HG03025 (cell line): Measurements from ENCODE around the gene RAMP2.
"Not testable (repeated sequence)": the region's sequence is repeated elsewhere in the genome, so short reads cannot be mapped to it uniquely, and the experiment has no call there.

Experiments used
- ATAC-seq: cut with Tn5 transposase; IDR thresholded peaks from one replicate; pipeline ENCODE4 v1.9.1; 2021; ENCODE audit warnings: mild to moderate bottlenecking, moderate library complexity; ENCODE audit not compliant: unreplicated experiment, low FRiP score

The RAMP2 gene

DNA sequence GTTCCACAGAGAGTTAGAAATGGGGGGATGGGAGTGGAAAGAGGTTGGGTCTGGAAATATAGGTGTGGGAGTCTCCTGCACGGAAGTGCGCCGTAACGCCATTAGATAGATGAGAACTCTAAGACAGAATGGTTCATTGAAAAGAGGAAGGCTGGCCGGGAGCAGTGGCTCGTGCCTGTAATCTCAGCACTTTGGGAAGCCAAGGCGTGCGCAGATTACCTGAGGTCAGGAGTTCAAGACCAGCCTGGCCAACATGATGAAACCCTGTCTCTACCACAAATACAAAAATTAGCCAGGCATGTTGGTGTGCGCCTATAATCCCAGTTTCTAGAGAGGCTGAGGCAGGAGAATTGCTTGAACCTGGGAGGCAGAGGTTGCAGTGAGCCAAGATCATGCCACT, 7.0 kb downstream of the RAMP2 start:
- not testable (repeated sequence) for ATAC-seq

GRCh38 chr17:42769964-42770363, 8.9 kb downstream of the RAMP2 start:
- not testable (repeated sequence) for ATAC-seq

DNA sequence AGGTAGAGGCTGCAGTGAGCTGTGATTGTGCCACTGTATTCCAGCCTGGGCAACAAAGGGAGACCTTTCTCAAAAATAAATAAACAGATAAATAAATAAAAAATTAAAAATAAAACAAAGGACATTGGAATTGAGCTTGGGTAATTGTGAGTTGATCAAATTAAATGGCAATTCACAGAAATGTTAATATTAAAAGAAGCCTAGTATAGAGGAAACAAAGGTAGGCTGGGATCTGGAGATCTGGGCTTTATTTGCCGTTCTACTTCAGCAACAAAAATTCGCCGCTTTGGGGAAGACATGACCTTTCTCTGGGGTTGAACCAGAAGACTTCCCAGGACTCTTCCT, 11.9 kb downstream of the RAMP2 start:
- ATAC-seq: no peak

GRCh38 chr17:42773290-42774035, 12.4 kb downstream of the RAMP2 start, which contains the start of gene VPS25:
VPS25 (plus strand) TSS chr17:42773449; CDS start chr17:42773476, 27 bp downstream.
- ATAC-seq: peak; percentile 53

DNA sequence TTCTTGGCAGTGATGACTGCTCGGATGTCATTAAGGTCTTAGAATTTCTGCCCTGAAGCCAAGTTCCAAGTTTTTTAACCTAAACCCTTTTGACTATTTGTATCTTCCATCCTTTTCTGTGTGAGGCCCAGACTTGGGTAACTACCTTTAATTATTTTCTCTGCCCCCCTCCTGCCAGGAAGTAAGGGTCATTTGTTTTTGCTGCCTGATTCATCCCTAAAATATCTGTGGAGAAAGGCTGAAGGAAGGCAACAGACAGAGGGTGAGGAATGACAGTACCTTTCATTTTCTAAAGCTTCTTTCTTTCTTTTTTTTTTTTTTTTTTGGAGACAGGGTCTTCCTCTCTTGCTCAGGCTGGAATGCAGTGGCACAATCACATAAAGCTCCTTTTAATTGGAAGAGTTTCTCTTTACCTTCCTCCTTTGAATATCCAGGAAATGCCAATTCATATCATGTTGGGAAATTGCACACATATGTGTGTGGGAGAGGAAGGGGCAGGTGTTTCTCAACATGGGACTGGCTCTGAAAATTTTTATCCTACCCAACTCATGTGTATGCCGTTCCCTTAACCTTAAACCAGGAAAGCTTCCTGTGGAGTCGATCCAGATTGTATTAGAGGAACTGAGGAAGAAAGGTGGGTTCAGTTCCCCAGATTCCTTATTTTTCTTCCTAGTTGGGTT, 13.2 kb downstream of the RAMP2 start:
- no peak for ATAC-seq

- ATAC-seq: no peak
These were observed 14.6 kb downstream of the RAMP2 start for GRCh38 chr17:42775534-42776098.

- no peak for ATAC-seq
These were observed 17.5 kb downstream of the RAMP2 start for GRCh38 chr17:42778570-42778969.

DNA sequence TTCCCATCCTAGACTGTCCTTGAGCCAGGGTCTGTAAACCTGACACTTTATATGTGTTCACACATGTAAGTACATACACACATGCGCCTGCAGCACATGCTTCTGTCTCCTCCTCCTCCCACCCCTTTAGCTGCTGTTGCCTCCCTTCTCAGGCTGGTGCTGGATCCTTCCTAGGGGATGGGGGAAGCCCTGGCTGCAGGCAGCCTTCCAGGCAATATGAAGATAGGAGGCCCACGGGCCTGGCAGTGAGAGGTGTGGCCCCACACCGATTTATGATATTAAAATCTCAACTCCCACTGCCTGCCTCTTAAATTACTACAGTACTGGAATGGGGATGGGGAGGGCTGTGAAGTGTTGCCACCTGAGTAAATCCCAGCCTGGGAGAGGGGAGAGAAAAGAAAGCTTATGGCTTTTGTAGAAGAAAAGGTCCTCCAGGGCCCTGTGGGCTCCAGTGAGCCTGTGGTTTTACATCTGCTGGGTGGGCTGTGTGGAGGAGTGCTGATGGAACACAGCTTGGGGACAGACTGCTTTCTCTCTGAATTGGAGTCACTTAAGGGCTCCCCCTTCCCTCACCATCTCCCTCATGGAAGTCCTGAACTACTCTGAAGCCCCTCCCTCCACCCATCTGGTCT, 18.4 kb downstream of the RAMP2 start:
- ATAC-seq: no peak

GRCh38 chr17:42779936-42780850, 19.2 kb downstream of the RAMP2 start, which contains the start of gene WNK4:
WNK4 (plus strand) TSS chr17:42780610; CDS start chr17:42780699, 89 bp downstream.
- no peak for ATAC-seq

DNA sequence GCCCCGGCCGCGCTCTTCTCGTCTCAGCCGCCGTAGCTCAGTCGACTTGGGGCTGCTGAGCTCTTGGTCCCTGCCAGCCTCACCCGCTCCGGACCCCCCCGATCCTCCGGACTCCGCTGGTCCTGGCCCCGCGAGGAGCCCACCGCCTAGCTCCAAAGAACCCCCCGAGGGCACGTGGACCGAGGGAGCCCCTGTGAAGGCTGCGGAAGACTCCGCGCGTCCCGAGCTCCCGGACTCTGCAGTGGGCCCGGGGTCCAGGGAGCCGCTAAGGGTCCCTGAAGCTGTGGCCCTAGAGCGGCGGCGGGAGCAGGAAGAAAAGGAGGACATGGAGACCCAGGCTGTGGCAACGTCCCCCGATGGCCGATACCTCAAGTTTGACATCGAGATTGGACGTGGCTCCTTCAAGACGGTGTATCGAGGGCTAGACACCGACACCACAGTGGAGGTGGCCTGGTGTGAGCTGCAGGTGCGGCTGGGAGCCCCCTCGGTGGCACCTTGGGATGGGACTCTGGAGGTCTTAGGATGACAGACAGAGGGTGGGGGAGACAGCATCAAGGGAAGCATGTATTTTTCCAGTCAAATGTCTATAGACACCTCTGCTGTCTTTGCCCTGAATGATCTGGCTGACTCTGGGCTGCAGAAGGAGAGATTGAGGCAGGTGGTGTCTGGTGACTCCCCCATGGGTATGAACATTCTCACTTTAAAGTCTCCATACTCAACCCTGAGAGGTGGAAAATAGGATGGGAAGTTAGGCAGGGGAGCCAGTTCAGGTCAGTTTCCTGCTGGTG, 20.0 kb downstream of the RAMP2 start:
- ATAC-seq: no peak

DNA sequence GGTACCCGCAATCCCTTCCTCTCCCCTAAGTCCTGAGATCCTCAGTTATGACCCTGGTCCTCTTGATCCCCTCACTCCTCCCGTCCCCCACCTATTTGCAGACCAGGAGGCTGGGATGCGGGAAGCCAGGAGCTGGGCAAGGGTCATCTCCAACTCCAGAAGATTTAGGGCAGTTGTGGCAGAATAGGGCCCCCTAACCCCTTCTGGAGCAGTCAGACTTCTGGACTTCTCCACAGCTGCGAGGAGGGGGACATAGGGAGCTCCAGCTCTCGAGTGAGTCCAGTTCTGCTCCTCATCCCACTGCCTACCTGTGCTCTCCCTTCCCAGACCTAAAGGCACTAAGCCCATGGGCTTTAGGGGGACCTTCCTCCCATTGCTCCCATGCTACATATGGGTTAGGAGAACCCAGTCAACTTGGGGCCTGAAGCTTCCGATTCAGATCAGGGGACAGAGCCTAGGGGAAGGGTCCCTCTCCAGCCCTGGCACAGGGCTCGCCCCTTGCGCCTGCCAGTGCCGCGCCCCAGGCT, 20.7 kb downstream of the RAMP2 start:
- no peak for ATAC-seq

DNA sequence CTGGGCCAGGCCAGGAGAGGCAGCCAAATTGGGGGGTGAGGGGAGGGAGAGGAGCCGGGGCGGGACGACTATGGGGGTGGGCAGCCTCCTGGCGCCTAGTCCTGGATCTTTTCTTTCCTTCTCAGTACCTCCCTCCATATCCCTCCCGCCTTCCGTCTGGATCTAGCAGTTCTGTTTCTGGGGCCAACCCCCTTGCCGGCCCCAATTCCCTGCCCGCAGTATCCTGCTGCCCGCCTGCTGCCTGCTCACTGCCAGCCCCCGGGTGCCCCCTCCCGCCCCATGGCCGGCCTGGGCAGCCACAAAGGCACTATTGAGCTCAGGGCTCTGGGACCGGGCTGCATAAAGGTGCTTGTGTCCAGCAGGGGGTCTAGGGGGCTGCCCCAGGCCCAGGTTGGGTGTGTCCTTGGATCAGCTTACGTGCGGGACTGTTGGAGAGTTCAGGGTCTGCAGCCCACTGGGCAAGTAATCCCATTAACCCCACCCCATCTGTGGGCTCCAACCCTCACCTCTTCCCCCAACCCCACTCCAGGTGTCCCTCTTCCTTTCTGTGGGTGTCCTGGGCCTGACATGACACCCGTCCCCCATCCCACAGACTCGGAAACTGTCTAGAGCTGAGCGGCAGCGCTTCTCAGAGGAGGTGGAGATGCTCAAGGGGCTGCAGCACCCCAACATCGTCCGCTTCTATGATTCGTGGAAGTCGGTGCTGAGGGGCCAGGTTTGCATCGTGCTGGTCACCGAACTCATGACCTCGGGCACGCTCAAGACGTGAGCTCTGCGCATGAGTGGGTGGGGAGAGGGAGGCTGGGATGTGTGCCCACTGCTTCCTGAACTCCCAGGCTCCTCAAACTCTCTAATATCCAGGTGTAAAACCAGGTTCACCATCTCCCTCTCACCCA, 21.4 kb downstream of the RAMP2 start:
- no peak for ATAC-seq

- no peak for ATAC-seq
These were observed 22.2 kb downstream of the RAMP2 start for GRCh38 chr17:42783062-42783790.

DNA sequence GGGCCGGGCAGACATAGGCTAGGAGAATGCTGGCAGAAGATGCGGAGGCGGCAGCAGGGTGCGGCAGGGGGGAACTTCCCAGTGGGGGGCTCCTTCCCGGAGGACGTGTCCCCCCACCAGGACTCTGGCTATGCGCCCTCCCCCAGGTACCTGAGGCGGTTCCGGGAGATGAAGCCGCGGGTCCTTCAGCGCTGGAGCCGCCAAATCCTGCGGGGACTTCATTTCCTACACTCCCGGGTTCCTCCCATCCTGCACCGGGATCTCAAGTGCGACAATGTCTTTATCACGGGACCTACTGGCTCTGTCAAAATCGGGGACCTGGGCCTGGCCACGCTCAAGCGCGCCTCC, 22.7 kb downstream of the RAMP2 start:
- ATAC-seq: no peak

DNA sequence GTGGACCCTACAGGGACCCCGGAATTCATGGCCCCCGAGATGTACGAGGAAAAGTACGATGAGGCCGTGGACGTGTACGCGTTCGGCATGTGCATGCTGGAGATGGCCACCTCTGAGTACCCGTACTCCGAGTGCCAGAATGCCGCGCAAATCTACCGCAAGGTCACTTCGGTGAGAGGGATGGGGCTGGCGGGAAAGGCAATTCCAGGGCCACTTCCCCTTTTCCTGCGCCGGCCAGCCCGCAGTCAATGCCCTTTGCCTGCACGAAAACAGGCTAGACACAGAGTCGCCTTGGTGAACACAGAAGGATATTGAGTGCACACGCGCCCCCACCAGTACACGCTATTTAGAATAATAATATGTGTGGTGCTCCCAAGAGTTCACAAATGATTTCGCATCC, 23.4 kb downstream of the RAMP2 start:
- ATAC-seq: no peak

DNA sequence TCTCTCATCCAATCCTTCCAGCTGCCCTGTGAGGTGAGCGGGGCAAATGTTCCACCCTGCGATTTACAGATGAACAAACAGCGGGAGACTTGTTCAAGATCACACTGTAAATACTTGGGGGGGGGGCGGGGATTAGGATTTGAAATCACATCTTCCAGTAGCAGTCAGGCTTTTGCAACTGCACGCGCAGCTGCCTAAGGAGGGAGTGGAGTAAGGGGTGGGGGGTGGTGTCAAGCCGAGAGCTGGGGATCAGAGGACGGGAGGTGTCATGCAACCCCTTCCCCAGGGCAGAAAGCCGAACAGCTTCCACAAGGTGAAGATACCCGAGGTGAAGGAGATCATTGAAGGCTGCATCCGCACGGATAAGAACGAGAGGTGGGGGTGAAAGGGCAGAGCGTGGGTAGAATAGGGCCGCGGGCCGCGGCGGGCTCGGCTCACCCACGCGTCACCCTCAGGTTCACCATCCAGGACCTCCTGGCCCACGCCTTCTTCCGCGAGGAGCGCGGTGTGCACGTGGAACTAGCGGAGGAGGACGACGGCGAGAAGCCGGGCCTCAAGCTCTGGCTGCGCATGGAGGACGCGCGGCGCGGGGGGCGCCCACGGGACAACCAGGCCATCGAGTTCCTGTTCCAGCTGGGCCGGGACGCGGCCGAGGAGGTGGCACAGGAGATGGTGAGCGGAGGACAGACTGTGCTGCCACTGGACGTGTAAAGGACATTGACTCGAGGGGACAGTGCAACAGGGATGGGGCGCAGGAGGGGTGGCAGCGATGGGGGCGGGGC, 24.0 kb downstream of the RAMP2 start:
- ATAC-seq: no peak

DNA sequence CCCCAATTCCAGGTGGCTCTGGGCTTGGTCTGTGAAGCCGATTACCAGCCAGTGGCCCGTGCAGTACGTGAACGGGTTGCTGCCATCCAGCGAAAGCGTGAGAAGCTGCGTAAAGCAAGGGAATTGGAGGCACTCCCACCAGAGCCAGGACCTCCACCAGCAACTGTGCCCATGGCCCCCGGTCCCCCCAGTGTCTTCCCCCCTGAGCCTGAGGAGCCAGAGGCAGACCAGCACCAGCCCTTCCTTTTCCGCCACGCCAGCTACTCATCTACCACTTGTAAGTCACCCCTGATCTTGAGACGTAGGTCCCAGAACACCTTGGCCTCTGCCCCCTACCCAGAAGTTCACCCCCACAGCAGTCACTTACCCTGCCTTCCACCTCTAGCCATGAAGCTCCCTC, 26.2 kb downstream of the RAMP2 start:
- no peak for ATAC-seq
